ENCODE data around the gene FAM72D.
"Not testable (repeated sequence)": the region's sequence is repeated elsewhere in the genome, so short reads cannot be mapped to it uniquely, and the experiment has no call there.

GRCh38 chr1:145095284-145096057 is at the start of gene FAM72D, which contains the start of gene SRGAP2B:
- not testable (repeated sequence) for TF ChIP-seq CTCF (conservative IDR thresholded peaks at IDR 0.05; ENCODE audit: low read length); EZH2phosphoT487 (IDR thresholded peaks at IDR 0.05; ENCODE audit: borderline replicate concordance, low read depth, low read length)

Measured in OCI-LY7 (cell line).